NCI-H345 treated with DMSO at 0.1 percent for 48 hours (cell line): ENCODE measurements around the gene EVX1.

ENCODE experiments used
- DNase-seq: peaks from one replicate; lab custom pipeline; 2025; ENCODE audit not compliant: unreplicated experiment; lab: John Stamatoyannopoulos, UW

EVX1 gene

GRCh38 chr7:27205325-27206280, 37.0 kb upstream of the EVX1 start:
- no peak for DNase-seq

- DNase-seq, result no peak
Observed at GRCh38 chr7:27207348-27207985, 35.1 kb upstream of the EVX1 start.

- no peak for DNase-seq
Observed at GRCh38 chr7:27208998-27209397, 33.6 kb upstream of the EVX1 start.

GRCh38 chr7:27209933-27210440, 32.6 kb upstream of the EVX1 start:
- no peak for DNase-seq

GRCh38 chr7:27210441-27211083, 32.0 kb upstream of the EVX1 start:
- DNase-seq, result no peak

- DNase-seq, result no peak
Observed at GRCh38 chr7:27211084-27211446, 31.5 kb upstream of the EVX1 start.

GRCh38 chr7:27211764-27212204, 30.8 kb upstream of the EVX1 start:
- DNase-seq, result no peak

GRCh38 chr7:27212497-27213432, 29.8 kb upstream of the EVX1 start:
- DNase-seq, result no peak

- no peak for DNase-seq
Observed at GRCh38 chr7:27213433-27214238, 29.0 kb upstream of the EVX1 start.

- no peak for DNase-seq
Observed at GRCh38 chr7:27214239-27214950, 28.2 kb upstream of the EVX1 start.

- DNase-seq, result no peak
Observed at GRCh38 chr7:27215356-27215755, 27.2 kb upstream of the EVX1 start.

- DNase-seq, result no peak
Observed at GRCh38 chr7:27217951-27218350, 24.7 kb upstream of the EVX1 start.

- DNase-seq, result no peak
Observed at GRCh38 chr7:27219821-27220220, 22.8 kb upstream of the EVX1 start.

- no peak for DNase-seq
Observed at GRCh38 chr7:27220440-27220955, 22.1 kb upstream of the EVX1 start.

GRCh38 chr7:27221201-27221797, 21.3 kb upstream of the EVX1 start:
- no peak for DNase-seq

GRCh38 chr7:27223941-27224575, 18.5 kb upstream of the EVX1 start:
- DNase-seq, result no peak

GRCh38 chr7:27224983-27225934, 17.3 kb upstream of the EVX1 start:
- no peak for DNase-seq
